ENCODE measurements around the gene ADAMTS17. TPM values are rescaled to one million over a fixed set of nuclear protein-coding genes. Genes with fewer than 3 reads are reported as not detected.

The ADAMTS17 gene
- total RNA-seq, 6 experiments from 2014 or later = 14.6 to 34.7 (median 24.2) TPM

DNA sequence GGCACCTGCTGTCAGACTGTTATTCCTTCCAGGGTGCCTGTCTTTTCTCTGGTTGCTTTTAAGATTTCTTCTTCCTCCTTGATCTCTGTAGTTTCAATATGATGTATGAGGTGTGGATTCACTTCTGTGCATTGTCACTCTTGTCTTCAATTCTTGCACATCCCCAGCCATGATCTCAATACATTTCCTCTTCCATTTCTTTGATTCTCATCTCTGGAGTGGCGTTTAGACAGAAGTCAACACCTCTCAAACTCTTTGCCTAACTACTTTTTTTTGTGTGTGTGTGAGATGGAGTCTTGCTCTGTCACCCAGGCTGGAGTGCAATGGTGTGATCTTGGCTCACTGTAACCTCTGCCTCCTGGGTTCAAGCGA, 384.1 kb downstream of the ADAMTS17 start:
- TF ChIP-seq, protein P1, sequence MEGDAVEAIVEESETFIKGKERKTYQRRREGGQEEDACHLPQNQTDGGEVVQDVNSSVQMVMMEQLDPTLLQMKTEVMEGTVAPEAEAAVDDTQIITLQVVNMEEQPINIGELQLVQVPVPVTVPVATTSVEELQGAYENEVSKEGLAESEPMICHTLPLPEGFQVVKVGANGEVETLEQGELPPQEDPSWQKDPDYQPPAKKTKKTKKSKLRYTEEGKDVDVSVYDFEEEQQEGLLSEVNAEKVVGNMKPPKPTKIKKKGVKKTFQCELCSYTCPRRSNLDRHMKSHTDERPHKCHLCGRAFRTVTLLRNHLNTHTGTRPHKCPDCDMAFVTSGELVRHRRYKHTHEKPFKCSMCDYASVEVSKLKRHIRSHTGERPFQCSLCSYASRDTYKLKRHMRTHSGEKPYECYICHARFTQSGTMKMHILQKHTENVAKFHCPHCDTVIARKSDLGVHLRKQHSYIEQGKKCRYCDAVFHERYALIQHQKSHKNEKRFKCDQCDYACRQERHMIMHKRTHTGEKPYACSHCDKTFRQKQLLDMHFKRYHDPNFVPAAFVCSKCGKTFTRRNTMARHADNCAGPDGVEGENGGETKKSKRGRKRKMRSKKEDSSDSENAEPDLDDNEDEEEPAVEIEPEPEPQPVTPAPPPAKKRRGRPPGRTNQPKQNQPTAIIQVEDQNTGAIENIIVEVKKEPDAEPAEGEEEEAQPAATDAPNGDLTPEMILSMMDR (IDR thresholded peaks at IDR 0.05) = no peak
- no peak for TF ChIP-seq POLR2A (IDR thresholded peaks at IDR 0.05)
- 64% methylated on average over 2 of the region's 2 CpGs for WGBS (ENCODE audit: insufficient coverage, low coverage, low lambda C conversion rate, missing lambda C conversion rate)

DNA sequence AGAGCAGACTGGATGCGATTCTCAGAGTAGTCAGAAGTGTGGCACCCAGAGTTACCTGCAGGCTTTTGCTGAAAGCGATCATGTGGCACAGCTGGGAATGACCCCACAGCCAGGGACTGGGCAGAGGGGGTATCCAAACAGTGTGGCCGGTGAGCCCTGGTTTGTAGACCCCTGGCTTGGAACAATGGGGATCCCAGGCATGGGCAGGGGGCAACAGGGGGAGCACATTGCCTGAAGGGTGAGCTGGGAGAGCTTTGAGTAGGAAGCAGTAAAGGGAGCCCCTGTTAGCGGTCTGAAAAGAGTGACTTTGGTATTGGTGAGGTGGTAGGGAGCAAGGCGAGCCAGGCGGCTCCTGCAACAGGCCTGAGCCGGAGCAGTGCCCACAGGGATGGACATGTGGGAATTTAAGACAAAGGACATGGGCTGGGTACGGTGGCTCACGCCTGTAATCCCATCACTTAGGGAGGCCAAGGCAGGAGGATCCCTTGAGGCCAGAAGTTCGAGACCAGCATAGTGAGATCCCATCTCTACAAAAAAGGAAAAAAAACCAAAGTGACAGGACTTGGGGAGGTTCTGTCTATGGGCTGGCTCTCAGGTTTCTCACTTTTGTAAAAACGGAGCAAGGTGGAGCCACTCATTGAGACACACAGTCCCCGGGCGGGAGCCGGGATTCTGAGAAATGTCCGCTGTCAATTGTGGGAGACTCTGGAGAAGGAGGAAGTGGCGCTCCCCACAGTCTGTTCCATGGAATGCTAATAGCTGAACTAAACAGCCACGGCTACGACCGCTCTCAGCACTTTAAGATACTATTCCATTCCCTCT, 384.7 kb downstream of the ADAMTS17 start:
- intact Hi-C loops (cut with DNase I) = no loop called here
- no peaks in the 10 kb centered on the region for H3K4me1 ChIP-seq
- H3K9me3 ChIP-seq = no peaks in the 10 kb centered on the region

More for the DNA sequence above, 384.1 kb downstream of the ADAMTS17 start:
- DNase-seq = no peak
- no peaks in the 10 kb centered on the region for H3K27me3 ChIP-seq
- no peaks in the 10 kb centered on the region for H3K36me3 ChIP-seq
- H3K9me3 ChIP-seq = no peaks in the 10 kb centered on the region
- H3K27ac ChIP-seq = no peak overlapping the region
- no peak overlapping the region for H3K4me3 ChIP-seq
- intact Hi-C loops (cut with DNase I) = no loop called here
- no peaks in the 10 kb centered on the region for H3K4me1 ChIP-seq
- no peak for ATAC-seq

DNA sequence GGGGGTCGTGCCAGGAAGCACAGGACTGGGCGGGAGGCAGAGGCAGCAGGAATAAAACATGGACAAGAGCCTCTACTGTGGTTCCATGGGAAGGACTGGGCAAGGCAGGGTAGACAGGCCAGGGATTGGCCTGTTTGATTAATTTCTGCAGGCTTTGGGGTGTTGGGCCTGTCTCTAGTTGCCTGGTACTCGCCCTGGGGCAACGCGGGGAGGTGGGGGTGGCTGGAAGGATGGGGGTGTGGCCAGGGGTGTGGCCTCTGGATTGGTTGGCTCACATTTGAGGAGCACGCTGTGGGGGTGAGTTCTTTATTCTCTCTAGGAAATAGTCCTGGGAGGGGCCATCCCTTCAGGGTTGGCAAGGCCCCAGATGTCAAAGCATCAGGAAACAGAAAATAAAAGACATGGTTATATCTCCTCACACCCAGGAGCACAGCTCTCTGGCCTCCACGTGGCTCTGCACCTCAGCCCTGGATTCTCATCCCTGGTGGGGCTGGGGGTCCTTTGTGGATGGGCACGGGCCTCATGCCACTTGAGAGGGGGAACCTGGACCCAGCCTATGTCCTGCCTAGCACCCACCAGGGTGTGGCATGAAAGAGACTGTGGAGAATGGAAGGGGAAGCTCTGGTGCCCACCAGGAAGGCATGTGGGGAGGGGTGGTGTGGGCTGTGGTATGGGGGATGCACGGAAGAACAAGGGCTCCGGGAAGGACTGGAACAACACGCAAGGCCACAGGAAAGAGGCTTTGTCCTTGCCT, 385.6 kb downstream of the ADAMTS17 start:
- Histone ChIP-seq H3K27ac (no peak overlapping the region), H3K4me1 (no peaks in the 10 kb centered on the region), H3K4me3 (no peak overlapping the region), H3K36me3 (no peaks in the 10 kb centered on the region), H3K9me3 (no peaks in the 10 kb centered on the region), H3K27me3 (no peaks in the 10 kb centered on the region)
- DNase-seq (no peak), ATAC-seq (no peak)
- WGBS (ENCODE audit: insufficient coverage, low coverage, low lambda C conversion rate, missing lambda C conversion rate) = 72% methylated on average over 11 of the region's 11 CpGs
- intact Hi-C loops (cut with DNase I) = no loop called here
- no peak for TF ChIP-seq POLR2A (IDR thresholded peaks at IDR 0.05)
- TF ChIP-seq, protein P1 (IDR thresholded peaks at IDR 0.05) = no peak

More for the DNA sequence above, 384.7 kb downstream of the ADAMTS17 start:
- ATAC-seq (no peak), DNase-seq (no peak)
- H3K4me3 ChIP-seq = no peak overlapping the region
- no peak for TF ChIP-seq POLR2A (IDR thresholded peaks at IDR 0.05)
- TF ChIP-seq, protein P1 (IDR thresholded peaks at IDR 0.05) = no peak
- no peak overlapping the region for H3K27ac ChIP-seq
- H3K36me3 ChIP-seq = no peaks in the 10 kb centered on the region
- 78% methylated on average over 13 of the region's 19 CpGs for WGBS (ENCODE audit: insufficient coverage, low coverage, low lambda C conversion rate, missing lambda C conversion rate)
- H3K27me3 ChIP-seq = no peaks in the 10 kb centered on the region

DNA sequence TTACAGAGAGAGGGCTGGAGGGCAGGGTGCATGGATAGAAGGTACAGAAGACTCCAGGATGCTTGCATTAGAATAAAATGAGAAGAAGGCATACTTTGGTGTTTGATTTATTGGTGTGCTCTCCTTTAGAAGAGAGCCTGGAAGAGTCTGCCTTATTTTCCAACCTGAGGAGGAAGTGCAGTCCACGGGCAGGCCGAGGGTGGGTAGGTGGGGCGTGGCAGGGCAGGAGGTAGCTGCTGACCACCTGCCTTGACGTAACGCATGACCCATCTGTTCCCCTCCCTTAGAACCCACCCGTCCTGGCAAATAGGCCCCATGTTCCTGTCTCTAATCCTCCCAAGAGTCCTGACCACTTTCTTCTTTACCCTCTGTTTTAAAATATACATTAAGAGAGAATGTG, 386.2 kb downstream of the ADAMTS17 start:
- DNase-seq (no peak), ATAC-seq (no peak)
- Histone ChIP-seq H3K4me1 (no peaks in the 10 kb centered on the region), H3K36me3 (no peaks in the 10 kb centered on the region), H3K27me3 (no peaks in the 10 kb centered on the region), H3K4me3 (no peak overlapping the region), H3K9me3 (no peaks in the 10 kb centered on the region), H3K27ac (no peak overlapping the region)
- no peak for TF ChIP-seq POLR2A (IDR thresholded peaks at IDR 0.05)
- TF ChIP-seq, protein P1 (IDR thresholded peaks at IDR 0.05) = no peak
- 75% methylated on average over 3 of the region's 6 CpGs for WGBS (ENCODE audit: insufficient coverage, low coverage, low lambda C conversion rate, missing lambda C conversion rate)
- intact Hi-C loops (cut with DNase I) = no loop called here

All from right lobe of liver (tissue), 6 donors.